ENCODE data around the gene ZBTB26.
"Not testable (repeated sequence)": the region's sequence is repeated elsewhere in the genome, so short reads cannot be mapped to it uniquely, and the experiment has no call there.

Gene ZBTB26

DNA sequence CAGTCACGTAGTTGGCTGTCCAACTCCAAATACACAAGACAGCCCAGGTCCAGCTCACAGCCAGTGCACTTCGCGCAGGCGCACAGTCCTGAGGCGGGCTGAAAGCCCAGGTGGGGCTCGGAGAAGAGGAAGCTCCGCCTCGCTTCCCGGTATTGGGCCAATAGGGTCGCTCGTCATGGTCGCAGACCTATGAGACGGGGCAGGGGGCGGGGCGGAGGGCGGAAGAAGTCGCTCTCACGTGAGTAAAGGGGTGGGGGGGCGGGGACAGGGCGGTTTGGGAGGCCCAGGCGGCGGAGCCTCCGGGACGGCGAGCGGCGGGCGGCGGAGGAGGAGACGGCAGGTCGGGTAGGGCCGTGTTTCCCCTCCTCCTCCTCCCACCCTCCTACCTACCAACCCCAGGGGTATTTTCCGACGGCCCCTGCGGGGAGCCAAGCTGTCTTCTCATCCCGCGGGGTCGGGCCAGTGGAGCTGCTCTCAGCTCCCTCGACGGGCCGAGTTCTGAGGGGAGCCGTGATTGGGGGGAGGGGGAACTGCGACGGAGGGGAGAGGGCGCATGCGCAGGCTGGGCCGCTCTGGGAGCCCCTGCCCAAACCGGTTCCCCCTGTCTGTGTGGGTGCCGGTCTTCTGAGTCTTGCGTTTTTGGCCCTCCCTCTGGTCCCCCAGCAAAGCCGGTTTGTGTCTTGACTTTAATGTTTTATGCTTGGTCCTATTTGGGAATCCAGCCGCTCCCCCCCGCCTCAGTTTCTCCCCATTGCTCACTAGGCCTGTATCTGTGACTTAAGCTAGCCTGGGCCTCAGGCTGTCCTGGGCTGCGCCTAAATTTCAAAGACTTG lies 9.7 kb upstream of the ZBTB26 start, which contains the start of gene RABGAP1:
Gene RABGAP1, plus strand, starts transcription at position 272 of the 833 bp plus-strand sequence. CDS start 16,040 bp downstream, outside the sequence.
- no peaks in the 10 kb centered on the region for H3K27me3 Mint-ChIP-seq
- peak within 1 kb of the TSS; percentile 92 to 93 for H3K4me3 Mint-ChIP-seq
- peak within 1 kb of the TSS; percentile 94 to 95 for H3K27ac Mint-ChIP-seq
- H3K4me1 Mint-ChIP-seq (ENCODE audit: low read depth in 2 of 2), result peaks cover 17 to 30% of the 10 kb centered on the region in 2 donors
- H3K36me3 Mint-ChIP-seq (ENCODE audit: insufficient read depth), result peaks cover 12% of the 10 kb centered on the region
- ATAC-seq (replicated peaks) (peak; percentile 96), DNase-seq (peak; percentile 91 to 96 (median 95))
- H3K9me3 Mint-ChIP-seq, result no peaks in the 10 kb centered on the region

- ATAC-seq (replicated peaks) (no peak), DNase-seq (no peak)
- Mint-ChIP-seq H3K4me1 (ENCODE audit: low read depth in 2 of 2) (peaks cover 16 to 25% of the 10 kb centered on the region in 2 donors), H3K36me3 (ENCODE audit: insufficient read depth) (peaks cover 13% of the 10 kb centered on the region), H3K9me3 (no peaks in the 10 kb centered on the region), H3K4me3 (peak overlapping the region; percentile 92 to 93), H3K27ac (peak overlapping the region; percentile 94 to 95), H3K27me3 (no peaks in the 10 kb centered on the region)
Observed at GRCh38 chr9:122940454-122940748, 9.1 kb upstream of the ZBTB26 start.

DNA sequence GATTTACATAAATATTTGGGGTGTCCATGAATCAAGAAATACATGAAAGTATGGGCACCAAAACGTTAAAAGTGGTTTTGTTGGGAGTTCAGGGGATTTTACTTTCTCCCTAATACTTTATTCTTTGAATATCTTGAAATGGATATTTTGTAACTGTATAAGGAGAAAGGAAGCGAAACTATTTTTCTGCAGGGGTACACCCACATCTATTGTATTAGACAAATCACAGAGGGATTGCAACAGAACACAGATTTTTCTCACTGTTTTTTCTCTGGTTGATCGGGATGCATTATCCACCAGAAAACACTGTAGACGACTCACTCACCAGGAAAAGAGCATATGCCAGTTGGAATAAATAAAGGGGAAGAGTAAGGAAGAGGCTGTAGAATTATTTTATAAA lies 8.3 kb upstream of the ZBTB26 start:
- H3K27ac Mint-ChIP-seq, result peak overlapping the region in 1 of 2 donors; percentile 46
- ATAC-seq (replicated peaks) (no peak), DNase-seq (no peak)
- H3K27me3 Mint-ChIP-seq, result no peaks in the 10 kb centered on the region
- H3K4me1 Mint-ChIP-seq (ENCODE audit: low read depth in 2 of 2), result peaks cover 14 to 27% of the 10 kb centered on the region in 2 donors
- peaks cover 15% of the 10 kb centered on the region for H3K36me3 Mint-ChIP-seq (ENCODE audit: insufficient read depth)
- H3K4me3 Mint-ChIP-seq, result peak overlapping the region in 1 of 2 donors; percentile 51
- no peaks in the 10 kb centered on the region for H3K9me3 Mint-ChIP-seq

DNA sequence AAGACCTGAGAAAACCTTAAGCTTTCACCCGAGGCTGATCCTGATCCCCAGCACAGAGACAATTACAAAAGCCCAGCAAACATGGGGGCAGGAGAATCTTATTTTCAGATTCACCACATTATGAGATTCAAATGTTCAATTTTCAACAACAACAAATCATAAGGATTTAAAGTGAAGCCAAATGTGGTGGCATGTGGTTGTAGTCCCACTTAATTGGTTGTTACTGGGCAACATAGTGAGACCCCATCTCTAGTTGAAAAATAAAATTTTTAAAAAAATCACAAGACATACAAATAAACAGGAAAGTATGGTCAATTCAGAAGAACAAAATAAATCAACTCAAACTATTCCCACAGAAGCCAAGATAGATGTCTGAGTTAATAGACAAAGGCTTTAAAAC lies 5.6 kb upstream of the ZBTB26 start:
- ATAC-seq (replicated peaks) (no peak), DNase-seq (no peak)
- H3K36me3 Mint-ChIP-seq (ENCODE audit: insufficient read depth), result peaks cover 20% of the 10 kb centered on the region
- no peak overlapping the region for H3K4me3 Mint-ChIP-seq
- no peaks in the 10 kb centered on the region for H3K27me3 Mint-ChIP-seq
- peaks cover 19 to 34% of the 10 kb centered on the region in 2 donors for H3K4me1 Mint-ChIP-seq (ENCODE audit: low read depth in 2 of 2)
- H3K27ac Mint-ChIP-seq, result no peak overlapping the region
- H3K9me3 Mint-ChIP-seq, result no peaks in the 10 kb centered on the region

DNA sequence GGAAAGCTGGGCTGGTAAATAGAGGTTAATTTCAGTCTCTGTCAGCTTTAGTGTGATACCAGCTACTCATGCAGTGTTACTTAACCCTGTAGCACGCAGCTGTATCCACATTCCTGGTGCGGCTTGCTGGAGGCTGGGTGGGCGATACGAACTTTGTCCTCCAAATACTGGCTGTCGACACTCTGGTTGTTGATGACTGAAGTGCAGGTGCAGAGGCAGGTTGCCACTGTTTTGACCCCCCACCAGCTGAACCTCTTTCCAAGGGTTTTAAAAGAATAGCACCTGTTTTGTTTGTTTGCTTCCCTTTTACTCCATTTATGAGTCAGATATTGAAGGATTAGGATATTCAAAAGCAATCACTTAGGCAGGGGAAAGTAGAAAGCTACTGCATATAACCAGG lies 5.2 kb upstream of the ZBTB26 start:
- DNase-seq (no peak), ATAC-seq (replicated peaks) (no peak)
- Mint-ChIP-seq H3K27me3 (no peaks in the 10 kb centered on the region), H3K36me3 (ENCODE audit: insufficient read depth) (peaks cover 17% of the 10 kb centered on the region), H3K4me1 (ENCODE audit: low read depth in 2 of 2) (peaks cover 15 to 31% of the 10 kb centered on the region in 2 donors), H3K9me3 (no peaks in the 10 kb centered on the region), H3K27ac (no peak overlapping the region), H3K4me3 (no peak overlapping the region)

DNA sequence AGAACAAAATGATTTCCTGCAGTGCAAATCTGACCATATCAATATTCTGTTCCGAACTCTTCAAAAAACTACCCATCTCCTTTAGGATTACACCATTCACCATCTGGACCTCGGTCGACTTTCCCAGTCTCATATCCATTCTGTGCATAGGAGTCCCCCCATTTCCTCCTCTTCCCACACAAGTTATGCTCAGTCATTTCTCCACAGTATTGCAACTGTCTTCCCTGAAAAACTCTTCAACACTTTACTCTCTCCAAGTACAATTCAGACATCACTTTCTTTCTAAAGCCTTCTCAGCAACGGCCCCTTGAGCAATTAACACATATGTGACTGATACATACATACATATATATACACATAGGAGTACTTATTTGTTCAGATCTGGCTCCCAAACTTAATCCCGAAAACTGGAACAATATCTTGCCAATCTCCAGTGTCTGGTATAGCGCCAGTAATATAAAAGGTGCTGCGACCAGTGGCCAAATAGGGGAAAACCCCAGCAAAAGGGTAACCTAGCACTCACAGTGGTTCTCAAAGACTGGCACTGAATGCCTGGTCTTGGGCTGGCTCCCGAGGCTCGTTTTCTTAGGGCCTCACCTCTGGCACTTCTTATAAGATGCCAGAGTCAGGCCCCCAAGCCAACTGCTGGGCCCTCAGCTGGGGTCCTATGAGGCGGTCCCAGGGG lies 629 bp downstream of the ZBTB26 start:
- H3K9me3 Mint-ChIP-seq, result no peaks in the 10 kb centered on the region
- H3K27ac Mint-ChIP-seq, result no peak overlapping the region
- no peak overlapping the region for H3K4me3 Mint-ChIP-seq
- peaks cover 8% of the 10 kb centered on the region for H3K36me3 Mint-ChIP-seq (ENCODE audit: insufficient read depth)
- DNase-seq (no peak), ATAC-seq (replicated peaks) (peak; percentile 21)
- no peaks in the 10 kb centered on the region for H3K27me3 Mint-ChIP-seq
- peaks cover 9 to 20% of the 10 kb centered on the region in 2 donors for H3K4me1 Mint-ChIP-seq (ENCODE audit: low read depth in 2 of 2)

- peaks cover 9 to 14% of the 10 kb centered on the region in 2 donors for H3K4me1 Mint-ChIP-seq (ENCODE audit: low read depth in 2 of 2)
- ATAC-seq (replicated peaks) (no peak), DNase-seq (no peak)
- no peaks in the 10 kb centered on the region for H3K27me3 Mint-ChIP-seq
- H3K36me3 Mint-ChIP-seq (ENCODE audit: insufficient read depth), result peaks cover 6% of the 10 kb centered on the region
- H3K27ac Mint-ChIP-seq, result no peak overlapping the region
- no peak overlapping the region for H3K4me3 Mint-ChIP-seq
- H3K9me3 Mint-ChIP-seq, result no peaks in the 10 kb centered on the region
Observed at GRCh38 chr9:122929796-122930354, 1.4 kb downstream of the ZBTB26 start.

DNA sequence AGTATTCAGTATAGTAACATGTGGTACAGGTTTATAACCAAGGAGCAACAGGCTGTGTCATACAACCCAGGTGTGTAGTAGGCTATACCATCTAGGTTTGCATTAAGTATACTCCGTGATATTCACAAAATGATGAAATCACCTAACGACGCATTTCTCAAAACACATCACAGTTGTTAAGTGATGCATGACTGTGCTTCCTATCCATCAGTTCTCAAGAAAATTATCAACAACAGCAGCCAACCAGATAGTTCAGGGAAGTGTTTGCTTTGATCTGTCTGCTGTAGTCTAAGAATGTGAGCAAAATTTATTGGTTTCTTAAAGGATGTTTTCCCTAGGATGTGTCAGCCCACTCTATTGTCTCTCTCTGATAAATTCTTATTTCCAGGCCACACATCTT lies 7.4 kb downstream of the ZBTB26 start:
- no peak for DNase-seq
- H3K27me3 Mint-ChIP-seq, result no peaks in the 10 kb centered on the region
- H3K27ac Mint-ChIP-seq, result no peak overlapping the region
- H3K36me3 Mint-ChIP-seq (ENCODE audit: insufficient read depth), result peaks cover 10% of the 10 kb centered on the region
- H3K4me3 Mint-ChIP-seq, result no peak overlapping the region
- peaks cover 0 to 12% of the 10 kb centered on the region in 2 donors for H3K4me1 Mint-ChIP-seq (ENCODE audit: low read depth in 2 of 2)
- H3K9me3 Mint-ChIP-seq, result no peaks in the 10 kb centered on the region
- ATAC-seq (replicated peaks), result no peak

- Mint-ChIP-seq H3K4me3 (no peak overlapping the region), H3K9me3 (no peaks in the 10 kb centered on the region), H3K4me1 (ENCODE audit: low read depth in 2 of 2) (peaks cover 0 to 12% of the 10 kb centered on the region in 2 donors), H3K36me3 (ENCODE audit: insufficient read depth) (peaks cover 10% of the 10 kb centered on the region), H3K27ac (no peak overlapping the region), H3K27me3 (no peaks in the 10 kb centered on the region)
- ATAC-seq (replicated peaks) (no peak), DNase-seq (no peak)
Observed at GRCh38 chr9:122922713-122923112, 8.6 kb downstream of the ZBTB26 start.

DNA sequence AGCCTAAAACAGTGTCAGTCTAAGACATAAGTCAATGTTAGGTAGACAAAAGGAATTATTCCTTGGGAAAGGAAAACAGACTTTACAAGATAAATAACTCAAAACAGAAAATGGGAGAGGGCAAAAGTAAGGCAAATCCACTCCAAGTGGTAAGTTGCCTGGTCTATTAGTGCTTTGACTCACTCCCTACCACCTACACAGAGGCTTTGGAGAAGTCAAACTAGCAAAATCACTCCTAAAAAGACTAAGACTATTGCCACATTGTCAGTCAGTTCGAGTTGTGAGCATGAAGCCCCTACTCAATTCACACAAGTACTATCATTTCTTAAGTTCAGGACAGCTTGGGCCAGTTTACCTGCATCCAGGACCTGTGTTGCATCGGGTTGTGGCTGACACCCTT lies 13.0 kb downstream of the ZBTB26 start:
- ATAC-seq (replicated peaks), result no peak

DNA sequence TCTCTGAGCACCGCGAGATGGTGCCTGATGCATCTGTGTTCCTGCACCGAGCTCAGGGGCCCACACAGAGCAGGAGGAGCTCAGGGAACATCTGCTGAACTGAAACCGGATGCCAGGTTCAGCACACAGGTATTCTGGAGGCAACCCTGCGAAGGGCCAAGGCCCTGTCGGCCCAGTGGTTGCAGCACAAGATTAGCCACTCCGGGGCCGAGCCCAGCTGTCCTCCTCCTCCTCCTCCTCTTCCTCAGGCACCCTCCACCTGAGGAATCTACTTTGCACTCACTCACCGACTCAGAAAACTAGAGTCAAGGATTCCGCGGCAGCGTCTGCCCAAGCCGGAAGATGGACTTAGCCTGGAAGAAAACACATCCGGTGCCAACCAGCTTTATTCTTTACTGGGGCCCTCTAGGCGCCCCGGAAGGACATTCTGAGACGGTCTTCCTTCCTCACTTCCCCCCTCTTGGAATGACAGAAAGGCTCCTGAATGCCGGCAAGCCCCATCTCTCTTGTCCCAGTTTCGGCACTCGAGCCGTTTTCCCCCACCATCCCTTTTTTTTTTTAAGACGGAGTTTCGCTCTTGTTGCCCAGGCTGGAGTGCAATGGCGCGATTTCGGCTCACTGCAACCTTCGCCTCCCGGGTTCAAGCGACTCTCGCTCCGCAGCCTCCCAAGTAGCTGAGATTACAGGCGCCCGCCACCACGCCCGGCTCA lies 18.2 kb downstream of the ZBTB26 start, which contains the start of gene ZBTB6:
Gene ZBTB6, minus strand, starts transcription at position 360 of the 710 bp plus-strand sequence. CDS start 1,251 bp downstream, outside the sequence.
- H3K27me3 Mint-ChIP-seq, result no peaks in the 10 kb centered on the region
- H3K27ac Mint-ChIP-seq, result peak within 1 kb of the TSS; percentile 96 to 98
- ATAC-seq (replicated peaks) (peak; percentile 96), DNase-seq (peak; percentile 59 to 65 (median 63))
- H3K9me3 Mint-ChIP-seq, result no peaks in the 10 kb centered on the region
- H3K36me3 Mint-ChIP-seq (ENCODE audit: insufficient read depth), result peaks cover 50% of the 10 kb centered on the region
- H3K4me3 Mint-ChIP-seq, result peak within 1 kb of the TSS; percentile 90 to 96
- peaks cover 19 to 25% of the 10 kb centered on the region in 2 donors for H3K4me1 Mint-ChIP-seq (ENCODE audit: low read depth in 2 of 2)

More for the DNA sequence above, 13.0 kb downstream of the ZBTB26 start:
- DNase-seq, result no peak
- H3K27me3 Mint-ChIP-seq, result no peaks in the 10 kb centered on the region
- H3K4me3 Mint-ChIP-seq, result no peak overlapping the region
- H3K4me1 Mint-ChIP-seq (ENCODE audit: low read depth in 2 of 2), result peaks cover 1 to 7% of the 10 kb centered on the region in 2 donors
- no peaks in the 10 kb centered on the region for H3K9me3 Mint-ChIP-seq
- peaks cover 19% of the 10 kb centered on the region for H3K36me3 Mint-ChIP-seq (ENCODE audit: insufficient read depth)
- no peak overlapping the region for H3K27ac Mint-ChIP-seq

- H3K27ac Mint-ChIP-seq, result peak overlapping the region; percentile 96 to 98
- peak overlapping the region; percentile 90 to 96 for H3K4me3 Mint-ChIP-seq
- peaks cover 19 to 30% of the 10 kb centered on the region in 2 donors for H3K4me1 Mint-ChIP-seq (ENCODE audit: low read depth in 2 of 2)
- ATAC-seq (replicated peaks) (no peak), DNase-seq (no peak)
- H3K9me3 Mint-ChIP-seq, result no peaks in the 10 kb centered on the region
- no peaks in the 10 kb centered on the region for H3K27me3 Mint-ChIP-seq
- peaks cover 55% of the 10 kb centered on the region for H3K36me3 Mint-ChIP-seq (ENCODE audit: insufficient read depth)
Observed at GRCh38 chr9:122912671-122912963, 18.7 kb downstream of the ZBTB26 start.

GRCh38 chr9:122906122-122906521 lies 25.2 kb downstream of the ZBTB26 start:
- H3K27ac Mint-ChIP-seq; H3K27me3 Mint-ChIP-seq; ATAC-seq (replicated peaks); DNase-seq; H3K4me3 Mint-ChIP-seq; H3K9me3 Mint-ChIP-seq: not testable (repeated sequence)
- Mint-ChIP-seq H3K4me1 (ENCODE audit: low read depth in 2 of 2) (peaks cover 15 to 31% of the 10 kb centered on the region in 2 donors), H3K36me3 (ENCODE audit: insufficient read depth) (peaks cover 46% of the 10 kb centered on the region)
